PC-9 (cell line): ENCODE data around the gene SERAC1. TPM values are rescaled to one million over a fixed set of nuclear protein-coding genes. Genes with fewer than 3 reads are reported as not detected.
A peak's percentile ranks its signal among the peaks of the same experiment; 100 is the strongest.

Experiments used
- BruUV-seq: library from RNA; stranded (reverse); fragments of 400-500 nt; replicated peaks from 2 replicates; lab custom pipeline; 2021; lab: Mats Ljungman, UMichigan
- CTCF ChIA-PET: fragments of 300-600 bp; sonication (Branson Sonifier 250); formaldehyde crosslinking; loops from one replicate; lab custom pipeline; 2022; ENCODE audit warnings: antibody characterized with exemption; lab: Charles Lee
- POLR2A ChIA-PET: fragments of 300-600 bp; sonication (Branson Sonifier 250); formaldehyde crosslinking; loops from one replicate; lab custom pipeline; 2022; ENCODE audit warnings: antibody characterized with exemption; ENCODE audit not compliant: unreplicated experiment; lab: Charles Lee
- DNase-seq, 2 experiments: peaks; one replicate each; pipeline versions ENCODE4 v3.0.0 to v3.0.0-alpha.2; 2015 to 2022; ENCODE audit warnings: mixed read lengths in 1 of 2
- H2AFZ ChIP-seq: fragments of 200-600 bp; sonication (generic); 2 replicates; pipeline ENCODE4 v1.8.1; 2017; ENCODE audit warnings: antibody characterized with exemption
- H3F3A ChIP-seq: fragments of 200-600 bp; sonication (generic); 2 replicates; pipeline ENCODE4 v1.8.1; 2017; ENCODE audit warnings: antibody characterized with exemption, mild to moderate bottlenecking, low read depth; ENCODE audit not compliant: insufficient read depth
- H3K27ac ChIP-seq: fragments of 200-600 bp; sonication (generic); 2 replicates; pipeline ENCODE4 v1.6.1; 2016; ENCODE audit warnings: mixed run types
- H3K27me3 ChIP-seq: fragments of 200-600 bp; sonication (generic); 2 replicates; pipeline ENCODE4 v1.6.1; 2016; ENCODE audit warnings: low read depth, mixed run types; ENCODE audit not compliant: insufficient read depth
- H3K36me3 ChIP-seq: fragments of 200-600 bp; sonication (generic); 2 replicates; pipeline ENCODE4 v1.6.1; 2016; ENCODE audit warnings: low read depth, mixed run types
- H3K4me1 ChIP-seq: fragments of 200-600 bp; sonication (generic); replicated peaks from 2 replicates; pipeline ENCODE4 v1.6.1; 2016; ENCODE audit warnings: mixed run types; ENCODE audit not compliant: insufficient read depth
- H3K4me2 ChIP-seq: fragments of 200-600 bp; sonication (generic); 2 replicates; pipeline ENCODE4 v1.6.1; 2017; ENCODE audit warnings: mixed run types
- H3K4me3 ChIP-seq: fragments of 200-600 bp; sonication (generic); 2 replicates; pipeline ENCODE4 v1.6.1; 2016; ENCODE audit warnings: mixed run types
- H3K79me2 ChIP-seq: fragments of 200-600 bp; sonication (generic); 2 replicates; pipeline ENCODE4 v1.6.1; 2017; ENCODE audit warnings: low read depth, mixed run types
- H3K9me2 ChIP-seq: fragments of 200-600 bp; sonication (generic); 2 replicates; pipeline ENCODE4 v1.8.1; 2017; ENCODE audit warnings: mild to moderate bottlenecking; ENCODE audit not compliant: insufficient read depth
- H3K9me3 ChIP-seq: fragments of 200-600 bp; sonication (generic); 2 replicates; pipeline ENCODE4 v1.8.1; 2016; ENCODE audit warnings: low read depth; ENCODE audit not compliant: insufficient read depth
- H4K20me1 ChIP-seq: fragments of 200-600 bp; sonication (generic); 2 replicates; pipeline ENCODE4 v1.8.1; 2017; ENCODE audit not compliant: insufficient read depth
- EZH2 ChIP-seq: fragments of 200-600 bp; sonication (generic); IDR thresholded peaks from 2 replicates; pipeline ENCODE4 v1.8.0; 2017; ENCODE audit warnings: antibody characterized with exemption, low read depth
- intact Hi-C: fragments of 100-400 bp; cut with micrococcal nuclease; formaldehyde crosslinking; loops from one replicate; pipeline ENCODE4 v1.10.0; 2022; ENCODE audit not compliant: unreplicated experiment
- total RNA-seq: library from RNA; stranded (reverse); gene quantifications from 2 replicates; pipeline ENCODE4 v1.2.3, GENCODE V29; 2021
- TF ChIP-seq, protein P1 (sequence below): fragments of 200-600 bp; sonication (generic); conservative IDR thresholded peaks from 2 replicates; pipeline ENCODE4 v1.6.1; 2017; ENCODE audit warnings: mixed run types, antibody characterized with exemption, mild to moderate bottlenecking, moderate library complexity

SERAC1 gene
- total RNA-seq, 1 experiment from 2014 or later: 4.9 TPM

DNA sequence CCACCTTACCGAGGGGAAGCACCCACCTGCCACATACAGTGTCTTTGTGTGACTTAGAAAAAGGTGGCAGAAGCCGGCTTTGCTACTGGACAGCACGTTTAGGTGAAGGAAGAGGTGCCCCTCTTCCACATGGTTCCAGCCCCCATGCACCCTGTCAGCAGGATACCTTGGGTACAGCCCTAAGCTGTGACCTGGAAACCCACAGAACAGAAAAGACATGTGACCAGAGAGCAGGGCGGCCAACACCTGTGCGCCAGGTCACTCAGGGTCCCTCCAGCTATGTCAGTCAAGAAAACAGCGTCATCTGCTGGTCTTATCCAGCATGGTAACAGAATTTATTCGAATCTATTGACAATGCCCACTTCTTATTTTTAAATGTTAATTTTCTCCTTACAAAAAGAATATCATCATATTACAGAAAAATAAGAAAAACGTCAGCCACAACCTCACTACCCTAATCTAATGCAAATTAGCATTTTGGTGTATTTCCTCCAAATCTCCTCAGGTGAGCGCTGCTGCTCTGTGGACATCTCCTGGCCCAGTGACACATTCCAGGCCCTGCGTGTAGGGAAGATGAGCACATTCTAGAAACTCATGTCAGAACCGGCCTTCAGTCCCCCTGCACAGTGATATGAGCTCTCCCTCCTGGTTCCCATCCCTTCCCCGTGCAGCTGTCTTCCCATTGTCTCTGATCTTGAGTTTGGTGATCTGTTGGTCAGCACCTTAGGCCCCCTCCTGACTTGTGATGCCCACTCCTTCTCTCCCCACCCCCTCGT, 37.3 kb upstream of the SERAC1 start:
- CTCF ChIA-PET: interaction anchor here (0.6 kb wide), 1 partner anchor 825 kb away, joined by 5 read pairs; no protein-coding TSS in a partner anchor
- Histone ChIP-seq H4K20me1 (no peaks in the 10 kb centered on the region), H2AFZ (no peak overlapping the region), H3K4me1 (no peaks in the 10 kb centered on the region), H3K27me3 (no peaks in the 10 kb centered on the region), H3K9me2 (no peaks in the 10 kb centered on the region), H3K36me3 (no peaks in the 10 kb centered on the region), H3K9me3 (no peaks in the 10 kb centered on the region), H3K4me3 (no peak overlapping the region), H3K79me2 (no peaks in the 10 kb centered on the region), H3K4me2 (no peak overlapping the region), H3F3A (no peaks in the 10 kb centered on the region), H3K27ac (no peak overlapping the region)
- BruUV-seq: no TSS peak
- no peak for DNase-seq
- TF ChIP-seq, protein P1, sequence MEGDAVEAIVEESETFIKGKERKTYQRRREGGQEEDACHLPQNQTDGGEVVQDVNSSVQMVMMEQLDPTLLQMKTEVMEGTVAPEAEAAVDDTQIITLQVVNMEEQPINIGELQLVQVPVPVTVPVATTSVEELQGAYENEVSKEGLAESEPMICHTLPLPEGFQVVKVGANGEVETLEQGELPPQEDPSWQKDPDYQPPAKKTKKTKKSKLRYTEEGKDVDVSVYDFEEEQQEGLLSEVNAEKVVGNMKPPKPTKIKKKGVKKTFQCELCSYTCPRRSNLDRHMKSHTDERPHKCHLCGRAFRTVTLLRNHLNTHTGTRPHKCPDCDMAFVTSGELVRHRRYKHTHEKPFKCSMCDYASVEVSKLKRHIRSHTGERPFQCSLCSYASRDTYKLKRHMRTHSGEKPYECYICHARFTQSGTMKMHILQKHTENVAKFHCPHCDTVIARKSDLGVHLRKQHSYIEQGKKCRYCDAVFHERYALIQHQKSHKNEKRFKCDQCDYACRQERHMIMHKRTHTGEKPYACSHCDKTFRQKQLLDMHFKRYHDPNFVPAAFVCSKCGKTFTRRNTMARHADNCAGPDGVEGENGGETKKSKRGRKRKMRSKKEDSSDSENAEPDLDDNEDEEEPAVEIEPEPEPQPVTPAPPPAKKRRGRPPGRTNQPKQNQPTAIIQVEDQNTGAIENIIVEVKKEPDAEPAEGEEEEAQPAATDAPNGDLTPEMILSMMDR: peak; percentile 33
- TF ChIP-seq EZH2: no peak
- POLR2A ChIA-PET: no interaction called here
- intact Hi-C loops: no loop called here

DNA sequence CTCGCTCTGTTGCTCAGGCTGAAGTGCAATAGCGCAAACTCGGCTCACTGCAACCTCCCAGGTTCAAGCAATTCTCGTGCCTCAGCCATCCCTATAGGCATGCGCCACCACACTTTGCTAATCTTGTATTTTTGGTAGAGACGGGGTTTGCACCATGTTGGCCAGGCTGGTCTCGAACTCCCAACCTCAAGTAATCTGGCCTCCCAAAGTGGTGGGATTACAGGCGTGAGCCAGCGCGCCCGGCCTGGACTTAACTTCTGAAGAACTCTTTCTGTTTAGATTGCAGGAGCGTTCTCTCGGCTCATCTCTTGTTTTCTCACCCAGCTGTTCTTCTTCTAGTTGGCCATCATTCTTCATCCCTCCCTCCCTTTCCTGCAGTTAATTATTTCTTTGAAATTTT, 30.4 kb upstream of the SERAC1 start:
- ChIA-PET CTCF (no interaction called here), POLR2A (no interaction called here)
- no peaks in the 10 kb centered on the region for H3K4me1 ChIP-seq
- no peak overlapping the region for H3K4me3 ChIP-seq
- no peaks in the 10 kb centered on the region for H4K20me1 ChIP-seq
- DNase-seq: no peak
- TF ChIP-seq EZH2: no peak
- TF ChIP-seq, protein P1: no peak
- H3K9me3 ChIP-seq: no peaks in the 10 kb centered on the region
- no peak overlapping the region for H3K4me2 ChIP-seq
- intact Hi-C loops: no loop called here
- H3K36me3 ChIP-seq: no peaks in the 10 kb centered on the region
- H3K27ac ChIP-seq: no peak overlapping the region
- H3K27me3 ChIP-seq: no peaks in the 10 kb centered on the region
- no peaks in the 10 kb centered on the region for H3K9me2 ChIP-seq
- BruUV-seq: no TSS peak
- no peaks in the 10 kb centered on the region for H3F3A ChIP-seq
- no peaks in the 10 kb centered on the region for H3K79me2 ChIP-seq
- H2AFZ ChIP-seq: no peak overlapping the region

DNA sequence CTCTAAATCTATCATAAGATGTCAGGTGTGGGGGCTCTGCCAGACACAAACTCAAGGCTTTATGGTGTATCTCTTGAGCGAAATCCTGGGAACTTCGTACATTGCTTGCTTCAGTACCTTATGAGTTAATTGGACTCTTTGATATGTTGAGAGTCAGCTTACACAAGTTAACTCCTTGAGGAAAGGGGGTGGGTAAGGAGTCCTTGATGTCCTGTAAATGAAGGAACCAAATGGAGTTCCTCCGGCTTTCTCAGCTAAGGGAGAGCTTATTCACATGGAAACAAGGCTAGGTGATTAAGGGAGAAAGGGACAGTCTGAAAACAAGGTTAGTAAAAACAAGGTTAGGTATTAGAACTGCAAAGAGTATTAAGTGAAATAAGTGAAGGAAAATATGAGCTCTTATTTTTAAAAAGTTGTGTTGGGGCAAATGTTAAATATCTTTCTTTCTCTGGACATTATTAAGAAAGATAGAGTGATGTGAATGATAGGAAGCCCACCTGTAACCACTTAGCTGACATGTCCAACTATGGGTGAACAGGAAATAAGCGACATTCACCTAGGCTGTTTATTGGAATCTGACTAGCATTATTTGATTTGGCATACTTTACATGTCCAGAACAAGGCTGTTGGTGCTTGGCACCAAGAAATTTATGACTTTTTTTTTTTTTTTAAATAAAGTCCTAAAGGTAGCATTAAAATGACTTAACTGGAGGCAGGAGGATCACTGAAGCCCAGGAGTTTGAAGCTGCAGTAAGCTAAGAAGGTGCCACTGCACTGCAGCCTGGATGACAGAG, 26.6 kb upstream of the SERAC1 start:
- H3K9me3 ChIP-seq: no peaks in the 10 kb centered on the region
- no peak for TF ChIP-seq EZH2
- TF ChIP-seq, protein P1: no peak
- H3K4me1 ChIP-seq: no peaks in the 10 kb centered on the region
- H3K4me3 ChIP-seq: no peak overlapping the region
- intact Hi-C loops: no loop called here
- ChIA-PET POLR2A (no interaction called here), CTCF (no interaction called here)
- H4K20me1 ChIP-seq: no peaks in the 10 kb centered on the region
- peaks cover 8% of the 10 kb centered on the region; the same call in 1 of the 2 replicates for H3K36me3 ChIP-seq
- H3K9me2 ChIP-seq: no peaks in the 10 kb centered on the region
- no peaks in the 10 kb centered on the region for H3K79me2 ChIP-seq
- no peak overlapping the region for H3K4me2 ChIP-seq
- H2AFZ ChIP-seq: no peak overlapping the region
- H3K27ac ChIP-seq: no peak overlapping the region
- no peaks in the 10 kb centered on the region for H3F3A ChIP-seq
- no peak for DNase-seq
- BruUV-seq: no TSS peak
- H3K27me3 ChIP-seq: no peaks in the 10 kb centered on the region
